GM12878 (cell line): ENCODE results near the gene RPS6KA5. TPM values are rescaled to one million over a fixed set of nuclear protein-coding genes. Genes with fewer than 3 reads are reported as not detected.

ENCODE experiments used
- BHLHE40 ChIP-seq, 2 experiments: fragments of 450-650 bp in 1 of 2; IDR thresholded peaks; 2 replicates each; pipeline ENCODE4 v1.6.1; 2011 to 2017; ENCODE audit warnings: low read depth in 2 of 2, borderline replicate concordance in 1 of 2, improper control_type of control experiment in 1 of 2, low read length in 1 of 2, mild to moderate bottlenecking in 1 of 2
- CREM ChIP-seq: IDR thresholded peaks from 2 replicates; pipeline ENCODE4 v1.6.1; 2014; ENCODE audit warnings: antibody characterized with exemption, low read depth
- SMARCA5 ChIP-seq: fragments of 450-650 bp; IDR thresholded peaks from 2 replicates; pipeline ENCODE4 v1.6.1; 2017; ENCODE audit warnings: mild to moderate bottlenecking
- STAT1 ChIP-seq: fragments of 450-650 bp; conservative IDR thresholded peaks from 2 replicates; pipeline ENCODE4 v1.6.1; 2014; ENCODE audit warnings: antibody characterized with exemption, mild to moderate bottlenecking
- SUZ12 ChIP-seq: fragments of 200-600 bp; sonication (generic); IDR thresholded peaks from one replicate; pipeline ENCODE4 v1.6.1; 2018; ENCODE audit warnings: antibody characterized with exemption, mild to moderate bottlenecking; ENCODE audit not compliant: unreplicated experiment
- polyA plus RNA-seq, 11 experiments: library from polyadenylated mRNA; depleted of rRNA in 4 of 11; unstranded in 6 of 11; stranded (reverse) in 5 of 11; fragments of >200 nt; fragmentation: Nextera tagmentation in 4 of 11; fragmentation: Illumina TruSeq in 1 of 11; extraction: Ambion mirVana in 4 of 11; extraction: Trizol in 1 of 11; gene quantifications; 1 replicate in 1 of 11; 2 replicates in 10 of 11; pipeline versions ENCODE4 v1.2.1 to v1.2.3, GENCODE V29; 2011 to 2016; ENCODE audit warnings: inconsistent platforms in 2 of 11, missing spikeins in 2 of 11, low read depth in 1 of 11
- total RNA-seq, 4 experiments: library from RNA; depleted of rRNA in 3 of 4; stranded (reverse); fragments of >200 nt in 3 of 4; fragmentation: Illumina TruSeq in 1 of 4; extraction: Trizol in 1 of 4; gene quantifications; 2 replicates each; pipeline versions ENCODE4 v1.2.1 to v1.2.3, GENCODE V29; 2013 to 2021
- TF ChIP-seq, protein P1 (sequence below): IDR thresholded peaks from 2 replicates; pipeline ENCODE4 v1.6.1; 2012; ENCODE audit warnings: improper control_type of control experiment, low read depth, low read length; ENCODE audit not compliant: insufficient replicate concordance
- TF ChIP-seq, protein P2 (sequence below): fragments of 450-650 bp; formaldehyde crosslinking; IDR thresholded peaks from 2 replicates; pipeline ENCODE4 v1.4.0; 2020; ENCODE audit warnings: mild to moderate bottlenecking, moderate library complexity

RPS6KA5 gene
- total and polyA plus RNA-seq, 10 of the 15 experiments (the other 5 are each of a cell fraction or from before 2014, with no cell fraction given): 1.4 to 7.0 (median 3.7) TPM

DNA sequence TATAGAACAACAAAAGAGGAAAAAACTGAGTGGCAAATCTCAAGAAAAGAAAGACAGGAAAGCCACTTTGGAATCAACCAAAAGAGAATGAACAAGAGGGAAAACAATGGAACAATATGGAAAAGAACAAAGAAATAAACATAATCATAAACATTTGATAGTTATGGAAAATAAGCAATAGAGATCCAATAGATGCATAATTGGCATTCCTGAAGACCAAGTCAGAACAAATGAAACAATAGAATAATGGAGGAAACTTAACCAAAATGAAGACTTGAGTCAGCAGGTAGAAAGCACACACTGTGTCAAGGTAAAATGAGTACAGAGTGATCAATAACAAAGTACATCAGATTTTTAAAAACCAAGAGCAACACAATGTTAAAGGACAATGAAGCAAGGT lies 10.1 kb upstream of the RPS6KA5 start (continued):
- TF ChIP-seq, protein P1, sequence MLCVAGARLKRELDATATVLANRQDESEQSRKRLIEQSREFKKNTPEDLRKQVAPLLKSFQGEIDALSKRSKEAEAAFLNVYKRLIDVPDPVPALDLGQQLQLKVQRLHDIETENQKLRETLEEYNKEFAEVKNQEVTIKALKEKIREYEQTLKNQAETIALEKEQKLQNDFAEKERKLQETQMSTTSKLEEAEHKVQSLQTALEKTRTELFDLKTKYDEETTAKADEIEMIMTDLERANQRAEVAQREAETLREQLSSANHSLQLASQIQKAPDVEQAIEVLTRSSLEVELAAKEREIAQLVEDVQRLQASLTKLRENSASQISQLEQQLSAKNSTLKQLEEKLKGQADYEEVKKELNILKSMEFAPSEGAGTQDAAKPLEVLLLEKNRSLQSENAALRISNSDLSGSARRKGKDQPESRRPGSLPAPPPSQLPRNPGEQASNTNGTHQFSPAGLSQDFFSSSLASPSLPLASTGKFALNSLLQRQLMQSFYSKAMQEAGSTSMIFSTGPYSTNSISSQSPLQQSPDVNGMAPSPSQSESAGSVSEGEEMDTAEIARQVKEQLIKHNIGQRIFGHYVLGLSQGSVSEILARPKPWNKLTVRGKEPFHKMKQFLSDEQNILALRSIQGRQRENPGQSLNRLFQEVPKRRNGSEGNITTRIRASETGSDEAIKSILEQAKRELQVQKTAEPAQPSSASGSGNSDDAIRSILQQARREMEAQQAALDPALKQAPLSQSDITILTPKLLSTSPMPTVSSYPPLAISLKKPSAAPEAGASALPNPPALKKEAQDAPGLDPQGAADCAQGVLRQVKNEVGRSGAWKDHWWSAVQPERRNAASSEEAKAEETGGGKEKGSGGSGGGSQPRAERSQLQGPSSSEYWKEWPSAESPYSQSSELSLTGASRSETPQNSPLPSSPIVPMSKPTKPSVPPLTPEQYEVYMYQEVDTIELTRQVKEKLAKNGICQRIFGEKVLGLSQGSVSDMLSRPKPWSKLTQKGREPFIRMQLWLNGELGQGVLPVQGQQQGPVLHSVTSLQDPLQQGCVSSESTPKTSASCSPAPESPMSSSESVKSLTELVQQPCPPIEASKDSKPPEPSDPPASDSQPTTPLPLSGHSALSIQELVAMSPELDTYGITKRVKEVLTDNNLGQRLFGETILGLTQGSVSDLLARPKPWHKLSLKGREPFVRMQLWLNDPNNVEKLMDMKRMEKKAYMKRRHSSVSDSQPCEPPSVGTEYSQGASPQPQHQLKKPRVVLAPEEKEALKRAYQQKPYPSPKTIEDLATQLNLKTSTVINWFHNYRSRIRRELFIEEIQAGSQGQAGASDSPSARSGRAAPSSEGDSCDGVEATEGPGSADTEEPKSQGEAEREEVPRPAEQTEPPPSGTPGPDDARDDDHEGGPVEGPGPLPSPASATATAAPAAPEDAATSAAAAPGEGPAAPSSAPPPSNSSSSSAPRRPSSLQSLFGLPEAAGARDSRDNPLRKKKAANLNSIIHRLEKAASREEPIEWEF: no peak
- TF ChIP-seq BHLHE40 (IDR thresholded peaks at IDR 0.05; ENCODE audit: borderline replicate concordance in 1 of 2, low read depth in 2 of 2, low read length in 1 of 2) (no peak), CREM (no peak), STAT1 (no peak), SMARCA5 (no peak), SUZ12 (no peak)
- TF ChIP-seq, protein P2, sequence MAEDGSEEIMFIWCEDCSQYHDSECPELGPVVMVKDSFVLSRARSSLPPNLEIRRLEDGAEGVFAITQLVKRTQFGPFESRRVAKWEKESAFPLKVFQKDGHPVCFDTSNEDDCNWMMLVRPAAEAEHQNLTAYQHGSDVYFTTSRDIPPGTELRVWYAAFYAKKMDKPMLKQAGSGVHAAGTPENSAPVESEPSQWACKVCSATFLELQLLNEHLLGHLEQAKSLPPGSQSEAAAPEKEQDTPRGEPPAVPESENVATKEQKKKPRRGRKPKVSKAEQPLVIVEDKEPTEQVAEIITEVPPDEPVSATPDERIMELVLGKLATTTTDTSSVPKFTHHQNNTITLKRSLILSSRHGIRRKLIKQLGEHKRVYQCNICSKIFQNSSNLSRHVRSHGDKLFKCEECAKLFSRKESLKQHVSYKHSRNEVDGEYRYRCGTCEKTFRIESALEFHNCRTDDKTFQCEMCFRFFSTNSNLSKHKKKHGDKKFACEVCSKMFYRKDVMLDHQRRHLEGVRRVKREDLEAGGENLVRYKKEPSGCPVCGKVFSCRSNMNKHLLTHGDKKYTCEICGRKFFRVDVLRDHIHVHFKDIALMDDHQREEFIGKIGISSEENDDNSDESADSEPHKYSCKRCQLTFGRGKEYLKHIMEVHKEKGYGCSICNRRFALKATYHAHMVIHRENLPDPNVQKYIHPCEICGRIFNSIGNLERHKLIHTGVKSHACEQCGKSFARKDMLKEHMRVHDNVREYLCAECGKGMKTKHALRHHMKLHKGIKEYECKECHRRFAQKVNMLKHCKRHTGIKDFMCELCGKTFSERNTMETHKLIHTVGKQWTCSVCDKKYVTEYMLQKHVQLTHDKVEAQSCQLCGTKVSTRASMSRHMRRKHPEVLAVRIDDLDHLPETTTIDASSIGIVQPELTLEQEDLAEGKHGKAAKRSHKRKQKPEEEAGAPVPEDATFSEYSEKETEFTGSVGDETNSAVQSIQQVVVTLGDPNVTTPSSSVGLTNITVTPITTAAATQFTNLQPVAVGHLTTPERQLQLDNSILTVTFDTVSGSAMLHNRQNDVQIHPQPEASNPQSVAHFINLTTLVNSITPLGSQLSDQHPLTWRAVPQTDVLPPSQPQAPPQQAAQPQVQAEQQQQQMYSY (CRISPR knock-in tag): no peak
